Brain microvascular endothelial cell (primary cell): ENCODE measurements around the gene RAVER2.
A peak's percentile ranks its signal among the peaks of the same experiment; 100 is the strongest.

ENCODE experiments used
- DNase-seq: peaks from one replicate; pipeline ENCODE4 v3.0.0-alpha.2; 2020
- H3K27ac ChIP-seq: fragments of 250-450 bp; sonication (Bioruptor Pico); 2 replicates; pipeline ENCODE4 v1.5.1; 2020; ENCODE audit warnings: mild to moderate bottlenecking, moderate library complexity
- H3K27me3 ChIP-seq: fragments of 250-450 bp; sonication (Bioruptor Pico); replicated peaks from 2 replicates; pipeline ENCODE4 v1.5.1; 2020; ENCODE audit warnings: mild to moderate bottlenecking
- H3K36me3 ChIP-seq: fragments of 250-450 bp; sonication (Bioruptor Pico); replicated peaks from 2 replicates; pipeline ENCODE4 v1.5.1; 2020; ENCODE audit warnings: mild to moderate bottlenecking
- H3K4me3 ChIP-seq: 2 replicates; pipeline ENCODE4 v1.5.1; 2011; ENCODE audit warnings: low read depth, mild to moderate bottlenecking, control low read depth, low read length, moderate library complexity
- CTCF ChIP-seq: IDR thresholded peaks from 2 replicates; pipeline ENCODE4 v1.5.1; 2011; ENCODE audit warnings: low read depth, mild to moderate bottlenecking, moderate library complexity, low read length, control low read depth, inconsistent platforms; ENCODE audit errors: missing control alignments
- in situ Hi-C: cut with HindIII; loops from 2 replicates; pipeline ENCODE4 v1.10.0; 2017; ENCODE audit warnings: low sequenced_read_pairs, low pct_ligation_motif_present

The RAVER2 gene

GRCh38 chr1:64826991-64827390 lies 82.1 kb downstream of the RAVER2 start:
- in situ Hi-C loops: no loop called here
- no peak overlapping the region for H3K4me3 ChIP-seq
- H3K27ac ChIP-seq: no peak overlapping the region
- DNase-seq: peak; percentile 24
- H3K27me3 ChIP-seq: no peaks in the 10 kb centered on the region
- H3K36me3 ChIP-seq: no peaks in the 10 kb centered on the region
- no peak for TF ChIP-seq CTCF

- no peak for TF ChIP-seq CTCF
- H3K27ac ChIP-seq: no peak overlapping the region
Measured at GRCh38 chr1:64828829-64829228, 84.0 kb downstream of the RAVER2 start.

GRCh38 chr1:64829411-64830029 lies 84.6 kb downstream of the RAVER2 start:
- peaks cover 16% of the 10 kb centered on the region for H3K36me3 ChIP-seq
- no peak for TF ChIP-seq CTCF
- H3K27me3 ChIP-seq: no peaks in the 10 kb centered on the region
- no peak overlapping the region for H3K27ac ChIP-seq
- in situ Hi-C loops: no loop called here
- no peak overlapping the region for H3K4me3 ChIP-seq
- DNase-seq: no peak

More at GRCh38 chr1:64828829-64829228, 84.0 kb downstream of the RAVER2 start:
- Histone ChIP-seq H3K27me3 (no peaks in the 10 kb centered on the region), H3K36me3 (peaks cover 12% of the 10 kb centered on the region), H3K4me3 (no peak overlapping the region)
- in situ Hi-C loops: no loop called here
- no peak for DNase-seq

DNA sequence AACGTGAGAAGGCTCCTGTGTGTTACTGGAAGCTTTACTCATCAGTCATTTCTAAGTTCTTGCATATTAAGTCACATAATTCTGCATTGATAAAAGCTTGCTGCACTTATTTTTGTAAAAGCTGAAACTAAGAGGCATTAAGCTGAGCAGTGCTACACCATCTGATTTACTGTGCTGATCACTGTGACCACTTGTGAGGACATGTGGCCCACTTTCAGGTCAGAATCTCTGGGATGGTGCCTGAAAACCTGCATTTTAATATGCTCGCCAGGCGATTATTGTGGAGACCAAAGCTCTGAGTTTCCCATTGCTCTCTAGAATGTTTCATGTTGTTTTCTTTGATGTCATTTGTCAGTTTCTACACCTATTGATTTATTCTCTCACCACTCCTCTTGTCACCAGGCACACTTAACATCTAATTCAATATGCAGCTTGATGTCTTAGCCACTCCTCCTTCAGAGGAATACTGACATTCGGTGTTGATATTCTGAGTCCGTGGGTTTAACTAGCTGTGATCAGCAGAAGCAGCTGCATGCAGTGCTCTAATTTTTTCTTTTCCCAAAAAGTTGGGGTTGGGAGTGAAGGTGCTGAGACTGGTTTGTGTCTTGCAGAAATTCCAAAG lies 85.3 kb downstream of the RAVER2 start:
- no peak overlapping the region for H3K4me3 ChIP-seq
- TF ChIP-seq CTCF: no peak
- in situ Hi-C loops: no loop called here
- peaks cover 16% of the 10 kb centered on the region for H3K36me3 ChIP-seq
- H3K27me3 ChIP-seq: no peaks in the 10 kb centered on the region
- no peak overlapping the region for H3K27ac ChIP-seq
- DNase-seq: no peak

- Histone ChIP-seq H3K4me3 (no peak overlapping the region), H3K36me3 (peaks cover 51% of the 10 kb centered on the region), H3K27ac (no peak overlapping the region), H3K27me3 (no peaks in the 10 kb centered on the region)
- TF ChIP-seq CTCF: no peak
- DNase-seq: peak; percentile 69
- in situ Hi-C loops: no loop called here
Measured at GRCh38 chr1:64834734-64835133, 89.9 kb downstream of the RAVER2 start.

DNA sequence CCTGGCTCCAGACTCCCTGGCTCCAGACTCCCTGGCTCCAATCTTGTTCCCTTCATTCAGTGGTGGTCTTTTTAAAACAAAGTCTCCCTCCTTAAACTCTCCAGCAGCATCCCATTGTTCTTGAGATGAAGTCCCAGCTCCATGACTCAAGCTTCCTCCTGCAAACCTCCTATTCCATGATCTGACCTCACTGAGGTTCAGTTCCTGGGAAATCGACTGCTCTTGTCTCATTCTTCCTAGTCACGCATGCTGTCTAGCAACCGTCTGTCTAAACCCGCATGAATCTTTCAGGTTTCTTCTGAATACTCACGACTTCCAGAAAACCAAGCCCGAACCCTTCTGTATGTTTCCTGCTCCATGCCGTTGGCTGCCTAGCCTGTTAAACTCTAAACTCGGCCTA lies 91.9 kb downstream of the RAVER2 start:
- no peak for DNase-seq
- Histone ChIP-seq H3K36me3 (peaks cover 70% of the 10 kb centered on the region), H3K27me3 (no peaks in the 10 kb centered on the region), H3K4me3 (no peak overlapping the region), H3K27ac (no peak overlapping the region)
- TF ChIP-seq CTCF: no peak
- in situ Hi-C loops: no loop called here
